Activated CD8-positive, alpha-beta memory T cell treated with anti-CD3 and anti-CD28 coated beads for 24 hours (primary cell): ENCODE results near the gene GRK5.
A peak's percentile ranks its signal among the peaks of the same experiment; 100 is the strongest.
"Not testable (repeated sequence)": the region's sequence is repeated elsewhere in the genome, so short reads cannot be mapped to it uniquely, and the experiment has no call there.

ENCODE experiments used
- DNase-seq: peaks from one replicate; pipeline ENCODE4 v3.0.0-alpha.2; 2020

The GRK5 gene

GRCh38 chr10:119425102-119425880, 217.9 kb downstream of the GRK5 start:
- DNase-seq = no peak

- DNase-seq = no peak
Measured at GRCh38 chr10:119425881-119426170, 218.5 kb downstream of the GRK5 start.

GRCh38 chr10:119426699-119427098, 219.3 kb downstream of the GRK5 start:
- DNase-seq = no peak

GRCh38 chr10:119427263-119427864, 220.0 kb downstream of the GRK5 start:
- no peak for DNase-seq

GRCh38 chr10:119428789-119429188, 221.4 kb downstream of the GRK5 start:
- no peak for DNase-seq

GRCh38 chr10:119429771-119430170, 222.4 kb downstream of the GRK5 start:
- no peak for DNase-seq

- DNase-seq = no peak
Measured at GRCh38 chr10:119431034-119431772, 223.8 kb downstream of the GRK5 start.

- no peak for DNase-seq
Measured at GRCh38 chr10:119431773-119432135, 224.4 kb downstream of the GRK5 start.

- not testable (repeated sequence) for DNase-seq
Measured at GRCh38 chr10:119434942-119435341, 227.6 kb downstream of the GRK5 start.

- DNase-seq = no peak
Measured at GRCh38 chr10:119438717-119439116, 231.3 kb downstream of the GRK5 start.

- DNase-seq = no peak
Measured at GRCh38 chr10:119439922-119440321, 232.6 kb downstream of the GRK5 start.

- DNase-seq = no peak
Measured at GRCh38 chr10:119441151-119441821, 233.9 kb downstream of the GRK5 start.

- DNase-seq = no peak
Measured at GRCh38 chr10:119441921-119442757, 234.8 kb downstream of the GRK5 start.

- no peak for DNase-seq
Measured at GRCh38 chr10:119442758-119443060, 235.3 kb downstream of the GRK5 start.

GRCh38 chr10:119443441-119443840, 236.1 kb downstream of the GRK5 start:
- DNase-seq = no peak

- DNase-seq = no peak
Measured at GRCh38 chr10:119443970-119444660, 236.7 kb downstream of the GRK5 start.

GRCh38 chr10:119444866-119445265, 237.5 kb downstream of the GRK5 start:
- no peak for DNase-seq

GRCh38 chr10:119445311-119445934, 238.1 kb downstream of the GRK5 start:
- peak; percentile 94 for DNase-seq

GRCh38 chr10:119445935-119446317, 238.6 kb downstream of the GRK5 start:
- no peak for DNase-seq

GRCh38 chr10:119446441-119447277, 239.3 kb downstream of the GRK5 start:
- no peak for DNase-seq

- DNase-seq = no peak
Measured at GRCh38 chr10:119447421-119447820, 240.1 kb downstream of the GRK5 start.
